Daoy (cell line): ENCODE data around the gene LDAH. TPM values are rescaled to one million over a fixed set of nuclear protein-coding genes. Genes with fewer than 3 reads are reported as not detected.
A peak's percentile ranks its signal among the peaks of the same experiment; 100 is the strongest.

Source experiments
- DNase-seq: peaks from one replicate; pipeline ENCODE4 v3.0.0-alpha.2; 2015; ENCODE audit warnings: low read depth
- total RNA-seq: library from RNA; depleted of rRNA; stranded (reverse); fragments of >200 nt; shearing (Covaris generic); gene quantifications from 2 replicates; pipeline ENCODE4 v1.2.3, GENCODE V29; 2014

The LDAH gene
- total RNA-seq, 1 experiment from 2014 or later: 24.5 TPM

DNA sequence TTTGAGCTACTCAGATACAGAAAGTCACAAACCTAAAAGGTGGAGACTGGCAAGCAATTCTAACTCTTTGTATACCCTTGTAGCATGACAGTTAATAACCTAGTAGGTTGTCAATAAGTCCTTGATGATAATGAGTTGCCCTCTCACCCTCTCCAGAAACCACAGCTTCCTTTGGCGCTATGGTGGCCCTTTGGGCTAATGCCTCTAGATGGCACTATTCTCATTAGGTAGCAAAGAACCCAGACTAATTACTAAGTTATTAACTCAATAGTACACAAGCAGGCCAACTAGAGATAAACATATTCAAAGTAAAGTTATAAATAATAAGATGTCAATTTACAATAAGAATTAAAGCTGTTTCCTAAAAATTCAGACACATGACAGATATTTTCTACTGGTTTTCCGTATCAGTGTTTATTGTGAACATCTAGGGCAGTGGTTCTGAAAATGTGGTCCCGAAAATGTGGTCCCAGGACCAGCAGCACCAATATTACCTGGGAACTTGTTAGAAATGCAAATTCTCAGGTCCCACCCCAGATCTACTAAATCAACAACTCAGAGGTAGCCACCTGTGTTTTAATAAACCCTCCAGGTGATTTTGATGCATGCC lies 41.1 kb downstream of the LDAH start:
- DNase-seq: peak; percentile 27

DNA sequence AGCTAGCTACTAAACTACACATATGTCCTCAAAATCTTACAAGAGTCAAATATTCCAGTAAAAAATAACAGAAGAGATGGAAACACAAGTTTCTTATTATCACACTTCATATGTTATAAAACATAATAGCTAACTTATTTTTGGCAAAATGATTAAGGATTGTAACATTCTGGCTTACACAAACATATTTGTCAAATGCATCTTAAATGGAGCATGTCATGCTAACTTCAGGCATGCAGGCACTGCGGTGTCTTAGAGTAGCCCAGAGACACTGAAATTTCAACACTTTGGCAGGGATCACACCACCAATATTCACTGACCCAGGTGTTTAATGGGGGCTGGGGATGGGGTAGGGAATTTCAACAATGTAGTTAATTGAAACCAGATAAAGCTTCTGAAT lies 51.6 kb downstream of the LDAH start:
- no peak for DNase-seq

DNA sequence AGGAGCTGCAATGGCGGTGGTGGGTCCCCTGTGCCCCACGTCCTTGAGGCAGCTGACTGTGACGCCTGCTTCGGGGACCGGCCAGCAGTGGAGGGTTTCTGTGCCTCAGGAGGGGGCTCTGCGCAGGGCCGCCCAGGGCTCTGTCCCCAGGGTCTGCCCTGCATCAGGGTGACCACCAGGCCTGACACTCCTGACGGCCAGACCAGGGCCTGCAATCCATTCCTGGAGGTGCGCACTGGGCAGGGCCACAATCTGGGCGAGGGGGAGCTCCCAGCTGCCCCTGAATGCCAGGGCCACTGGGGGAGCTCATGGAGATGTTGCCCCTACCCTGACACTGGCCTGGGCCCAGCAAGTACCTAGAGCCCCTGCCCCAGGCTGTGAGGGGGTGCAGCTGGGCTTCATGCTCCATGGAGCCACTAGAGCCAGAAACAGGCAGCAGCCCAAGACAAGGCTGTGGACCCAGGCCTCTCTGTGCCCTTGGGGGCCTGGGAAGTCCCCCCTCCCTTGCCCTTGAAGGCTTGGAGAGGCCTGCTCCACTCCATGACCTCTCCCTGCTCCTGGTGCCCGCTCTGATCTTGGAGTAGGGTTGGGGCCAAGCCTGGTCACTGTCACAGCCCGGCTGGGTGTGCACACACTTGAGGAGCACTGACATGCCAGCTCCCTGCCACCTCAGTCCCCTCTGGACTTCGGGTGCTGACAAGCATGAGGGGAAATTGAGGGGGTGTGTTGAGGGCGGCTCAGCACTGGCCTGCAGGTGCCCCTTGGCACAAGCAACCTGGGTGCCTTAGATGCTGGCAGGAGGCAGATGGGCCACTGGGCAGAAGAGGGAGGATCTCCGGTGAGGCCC lies 55.9 kb downstream of the LDAH start:
- no peak for DNase-seq

DNA sequence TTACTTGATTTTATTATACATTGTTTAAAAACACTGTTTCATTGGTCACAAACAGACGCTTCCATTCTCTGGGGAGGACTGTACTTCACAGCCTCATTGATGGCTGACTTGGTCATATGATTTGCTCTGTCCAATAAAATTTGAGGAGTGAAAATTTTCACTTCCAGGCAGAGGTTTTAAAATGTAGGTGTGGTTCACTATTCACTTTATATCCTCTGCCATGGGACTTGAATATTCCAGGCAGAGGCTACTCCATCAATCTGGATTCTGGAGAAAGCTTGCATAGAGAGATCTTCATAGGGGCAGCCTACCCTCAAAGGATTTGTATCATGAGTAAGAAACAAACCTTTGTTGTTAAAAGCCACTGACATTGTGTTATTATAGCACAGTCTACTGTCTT lies 56.7 kb downstream of the LDAH start:
- no peak for DNase-seq

DNA sequence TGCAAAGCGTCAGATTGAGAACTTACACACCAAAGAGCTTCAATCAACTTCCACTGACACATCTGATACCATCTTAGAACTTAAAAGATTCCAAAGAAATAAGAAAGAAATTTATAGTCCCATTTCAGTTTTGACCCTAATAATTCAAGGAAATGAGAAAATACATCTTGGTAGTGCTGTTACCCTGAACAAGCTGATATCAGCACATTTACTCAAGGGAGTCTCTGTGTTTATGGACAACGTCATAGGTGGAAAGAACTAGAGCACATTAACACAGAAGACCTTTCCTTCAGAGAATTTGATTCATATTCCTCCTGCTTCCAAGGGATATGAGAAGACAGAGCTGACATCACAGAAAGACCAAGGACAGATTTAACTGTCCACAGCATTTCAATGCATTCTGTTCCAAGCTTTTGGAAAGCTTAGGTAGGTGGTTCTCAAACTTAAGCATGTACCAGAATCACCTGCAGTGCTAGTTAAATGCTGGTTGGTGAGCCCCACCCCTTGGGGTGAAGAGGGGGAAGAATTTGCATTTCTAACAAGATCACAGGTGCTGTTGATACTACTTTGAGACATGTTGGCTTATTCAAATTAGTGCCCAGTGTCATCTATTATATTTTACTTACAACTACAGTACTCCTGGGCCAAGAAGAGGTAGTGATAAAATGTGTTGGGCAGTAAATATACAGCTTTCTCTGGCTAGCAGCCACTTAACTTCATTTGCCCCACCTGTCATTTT lies 59.8 kb downstream of the LDAH start:
- DNase-seq: no peak

DNA sequence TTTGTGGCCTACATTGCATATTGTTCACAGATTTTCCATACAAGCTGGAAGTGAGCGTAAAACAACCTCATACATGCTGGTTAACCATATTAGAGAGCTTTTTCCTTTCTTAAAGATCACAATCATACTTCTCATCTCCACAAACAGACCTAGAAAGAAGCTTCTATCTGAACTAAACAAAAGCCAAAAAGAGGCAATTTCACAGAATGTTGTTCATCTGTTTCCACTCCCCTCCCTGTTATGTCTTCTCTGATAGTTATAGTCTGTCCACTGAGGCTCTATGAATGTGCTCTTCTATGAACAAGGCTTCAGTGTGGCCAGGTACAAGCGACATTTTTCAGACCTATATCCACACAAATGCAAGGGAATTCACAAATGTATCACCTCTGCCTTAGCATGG lies 63.4 kb downstream of the LDAH start:
- DNase-seq: no peak

DNA sequence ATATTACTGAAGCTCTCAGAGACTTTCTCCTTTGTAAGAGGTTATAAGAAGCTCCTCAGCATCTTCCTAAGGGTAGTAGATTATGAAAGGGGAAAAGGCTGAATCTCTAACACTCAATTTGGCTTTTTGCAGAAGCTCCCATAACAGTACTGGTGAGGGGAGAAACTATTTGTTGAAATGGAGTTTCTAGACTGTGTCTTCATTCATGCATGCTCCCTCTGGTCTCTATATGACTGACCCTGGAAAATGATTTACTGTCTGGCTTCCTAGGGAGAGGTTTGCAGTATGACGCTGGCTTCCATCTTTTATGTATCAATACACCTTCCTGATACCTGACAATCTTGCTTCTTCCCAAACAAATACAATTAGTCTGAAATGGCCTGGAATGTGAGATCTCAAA lies 63.9 kb downstream of the LDAH start:
- no peak for DNase-seq

DNA sequence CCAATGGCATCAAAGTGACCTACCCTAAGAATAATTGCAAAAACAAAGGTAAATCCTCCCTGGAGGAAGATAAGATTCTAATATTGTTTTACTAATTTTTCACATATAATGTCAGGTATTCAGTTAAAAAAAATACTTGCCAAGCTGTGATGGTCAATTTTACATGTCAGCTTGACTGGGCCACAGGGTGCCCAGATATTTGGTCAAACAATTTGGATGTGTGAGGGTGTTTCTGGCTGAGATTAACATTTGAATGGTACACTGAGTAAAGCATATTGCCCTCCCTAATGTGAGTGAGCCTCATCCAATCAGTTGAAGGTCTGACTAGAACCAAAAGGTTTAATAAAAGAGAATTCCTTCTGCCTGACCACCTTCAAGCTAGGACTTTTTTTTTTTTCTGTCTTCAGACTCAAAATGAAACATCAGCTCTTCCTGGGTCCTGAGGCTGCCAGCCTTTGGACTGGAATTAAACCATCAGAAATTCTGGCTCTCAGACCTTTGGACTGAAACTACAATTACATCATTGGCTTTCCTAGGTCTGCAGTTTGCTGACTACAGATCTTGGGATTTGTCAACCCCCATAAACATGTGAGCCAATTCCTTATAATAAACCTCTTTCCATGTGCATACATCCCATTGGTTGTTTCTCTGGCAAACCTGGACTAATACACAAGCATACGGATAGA lies 65.4 kb downstream of the LDAH start:
- DNase-seq: no peak

DNA sequence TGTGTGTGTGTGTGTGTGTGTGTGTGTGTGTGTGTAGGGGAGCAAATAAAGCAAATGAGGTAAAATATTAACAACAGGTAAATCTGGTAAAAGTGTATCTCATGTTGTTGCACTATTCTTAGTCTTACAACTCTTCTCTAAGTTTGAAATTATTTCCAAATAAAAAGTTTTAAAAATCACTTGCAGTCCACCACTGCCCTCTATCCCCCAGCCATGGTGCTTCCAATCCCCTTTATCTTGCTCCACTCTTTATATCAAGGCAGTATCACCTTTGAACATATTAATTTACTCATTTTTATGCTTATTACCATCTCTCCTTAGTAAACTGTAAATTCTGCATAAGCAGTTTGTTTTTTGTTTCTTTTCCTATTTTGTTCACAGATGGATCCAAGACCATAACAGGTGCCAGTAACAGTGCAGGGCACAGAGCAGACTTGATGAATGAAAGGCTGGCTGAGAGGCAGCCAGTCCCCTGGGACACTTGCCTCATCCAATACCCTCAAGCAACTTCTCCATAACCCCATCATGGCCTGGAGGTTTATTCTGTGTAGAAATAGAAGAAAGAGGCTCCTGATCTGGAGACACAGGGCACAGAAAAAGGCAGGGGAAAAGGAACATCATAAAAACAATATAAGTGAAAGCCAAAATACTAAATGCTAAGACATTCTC lies 67.6 kb downstream of the LDAH start:
- DNase-seq: no peak

DNA sequence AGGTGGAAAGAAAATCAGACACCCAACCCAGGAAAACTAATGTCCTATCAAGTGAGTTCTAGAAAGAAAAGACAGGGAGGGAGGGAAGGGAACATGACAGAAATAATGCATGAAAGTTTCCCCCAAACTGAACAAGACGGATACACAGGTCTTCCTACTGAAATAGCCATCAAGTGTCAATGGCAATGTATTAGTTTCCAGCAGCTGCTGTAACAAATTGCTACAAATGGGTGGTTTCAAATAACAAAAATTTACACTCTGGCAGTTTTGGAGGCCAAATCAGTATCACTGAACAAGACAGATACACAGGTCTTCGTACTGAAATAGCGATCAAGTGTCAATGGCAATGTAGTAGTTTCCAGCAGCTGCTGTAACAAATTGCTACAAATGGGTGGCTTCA lies 70.6 kb downstream of the LDAH start:
- no peak for DNase-seq

DNA sequence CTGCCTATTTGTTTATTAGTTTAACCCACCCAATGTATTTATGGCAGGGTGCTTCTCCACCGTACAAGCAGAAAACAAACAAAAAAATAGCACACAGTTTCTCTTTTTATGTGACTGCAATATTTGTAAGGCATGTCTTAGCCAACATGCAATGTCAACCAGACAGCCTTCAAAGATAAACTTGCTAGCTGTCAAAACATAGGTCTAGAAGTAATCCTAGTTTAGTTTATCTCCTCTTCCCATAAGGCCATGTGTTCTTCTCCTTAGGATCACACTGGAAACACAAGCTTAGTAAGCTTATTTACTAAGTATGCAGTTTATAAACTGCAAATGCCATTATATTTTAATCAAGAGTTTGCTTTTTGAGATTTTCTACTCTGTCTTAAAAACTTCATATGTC lies 75.6 kb downstream of the LDAH start:
- DNase-seq: no peak

DNA sequence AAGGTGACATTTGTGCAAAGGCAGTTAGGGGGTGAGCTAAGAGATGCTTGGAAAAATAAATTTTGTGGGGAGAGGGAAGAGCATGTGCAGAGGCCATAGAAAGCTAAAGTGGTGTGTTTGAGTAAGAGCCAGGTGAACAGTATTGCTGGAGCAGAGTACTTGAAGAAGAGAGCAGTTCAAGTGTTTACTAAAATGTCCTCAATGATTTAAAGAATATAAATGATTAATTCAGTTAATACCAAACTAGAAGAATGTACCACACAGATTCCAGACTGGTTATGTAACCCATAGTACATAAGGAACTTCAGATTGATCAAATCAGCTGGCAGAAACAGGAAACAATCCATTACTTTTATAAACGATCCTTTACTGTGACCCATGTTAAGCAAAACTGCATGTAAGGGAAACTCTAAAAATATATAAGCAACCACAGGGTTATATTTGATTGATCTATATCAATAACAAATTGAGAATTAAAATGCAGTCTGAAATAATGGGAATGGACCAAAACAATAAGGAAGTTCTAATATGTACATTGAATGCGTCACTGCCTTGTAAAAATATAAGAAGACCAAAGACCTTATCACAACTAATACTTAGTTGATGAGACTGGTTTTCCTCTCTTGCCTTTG lies 76.9 kb downstream of the LDAH start:
- DNase-seq: no peak

DNA sequence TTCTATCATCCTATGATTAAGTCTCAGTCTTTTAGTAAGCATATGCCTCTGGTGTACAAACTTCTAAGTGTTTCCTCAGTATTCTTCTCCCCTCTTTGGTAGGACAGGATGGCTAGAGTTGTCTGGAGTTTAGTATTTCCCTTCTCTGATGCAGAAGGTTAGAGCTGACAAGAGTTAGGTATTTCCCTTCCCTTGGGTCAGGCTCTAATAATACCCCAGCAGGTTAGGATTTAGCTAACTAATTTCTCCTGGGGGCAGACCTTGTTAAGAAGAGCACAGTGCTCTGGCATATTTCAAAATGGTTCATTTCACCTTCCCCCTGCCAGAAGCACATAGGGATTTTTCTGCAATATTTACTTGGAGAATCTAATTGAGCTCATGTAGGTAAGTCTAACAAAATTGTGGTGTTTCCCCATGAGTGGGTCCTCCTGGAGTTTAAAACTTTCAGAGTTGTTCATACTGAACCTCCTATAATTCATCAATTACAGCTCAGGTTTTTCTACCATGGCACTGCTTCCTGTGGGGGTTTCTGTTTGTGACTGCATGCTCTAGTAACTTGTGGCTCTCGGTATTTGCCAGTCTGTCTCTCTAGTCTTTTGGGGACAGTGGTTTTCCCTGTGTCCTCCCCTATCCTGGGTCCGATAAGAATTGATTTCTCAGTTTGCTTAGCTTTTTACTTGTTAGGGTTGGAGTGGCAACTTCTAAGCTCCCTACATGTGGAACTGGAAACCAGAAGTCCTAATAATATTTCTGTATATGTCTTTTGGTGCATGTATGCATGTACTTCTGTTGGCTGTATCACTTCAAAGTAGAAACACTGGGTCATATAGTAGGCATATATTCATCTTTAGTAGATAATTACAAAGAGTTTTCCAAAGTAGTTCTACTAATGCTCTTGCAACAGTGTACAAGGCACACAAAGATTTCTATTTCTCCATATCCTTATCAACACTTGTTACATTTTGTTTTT lies 78.2 kb downstream of the LDAH start:
- DNase-seq: no peak

DNA sequence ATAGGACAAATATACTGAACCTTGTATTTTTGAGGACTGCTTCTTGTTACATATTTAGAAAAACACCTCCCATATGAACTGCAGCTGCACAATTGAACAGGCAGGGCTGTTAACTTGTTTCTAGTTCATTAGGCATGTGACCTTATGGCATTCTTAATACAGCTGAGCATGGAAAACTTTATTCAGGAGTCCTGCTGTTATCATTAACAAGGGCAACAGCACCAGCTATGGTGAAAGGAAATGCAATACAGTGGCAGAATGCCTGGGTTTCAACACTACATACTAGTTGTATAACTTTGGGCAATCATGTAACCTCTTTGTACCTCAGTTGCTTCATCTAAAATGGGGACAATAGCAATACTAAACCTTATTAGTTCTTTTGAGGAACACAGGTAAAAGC lies 84.1 kb downstream of the LDAH start:
- DNase-seq: no peak

DNA sequence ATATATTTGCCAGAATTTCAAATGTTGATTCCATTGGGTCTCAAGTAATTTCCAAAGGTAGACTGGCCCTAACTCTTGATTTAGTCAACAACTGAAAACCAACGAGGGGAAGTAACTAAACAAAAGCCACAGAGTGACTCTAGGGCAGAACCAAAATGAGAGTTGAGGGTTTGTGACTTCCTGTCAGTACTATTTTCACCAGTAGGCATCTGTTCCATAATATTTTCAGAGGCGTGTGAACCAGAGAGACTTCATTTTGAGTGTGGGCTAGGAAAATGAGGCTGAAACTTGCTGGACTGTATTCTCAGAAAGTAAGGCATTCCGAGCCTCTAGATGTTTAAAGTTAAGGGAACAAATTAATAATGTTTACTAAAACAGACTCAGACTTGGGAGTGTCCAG lies 85.4 kb downstream of the LDAH start:
- DNase-seq: no peak

DNA sequence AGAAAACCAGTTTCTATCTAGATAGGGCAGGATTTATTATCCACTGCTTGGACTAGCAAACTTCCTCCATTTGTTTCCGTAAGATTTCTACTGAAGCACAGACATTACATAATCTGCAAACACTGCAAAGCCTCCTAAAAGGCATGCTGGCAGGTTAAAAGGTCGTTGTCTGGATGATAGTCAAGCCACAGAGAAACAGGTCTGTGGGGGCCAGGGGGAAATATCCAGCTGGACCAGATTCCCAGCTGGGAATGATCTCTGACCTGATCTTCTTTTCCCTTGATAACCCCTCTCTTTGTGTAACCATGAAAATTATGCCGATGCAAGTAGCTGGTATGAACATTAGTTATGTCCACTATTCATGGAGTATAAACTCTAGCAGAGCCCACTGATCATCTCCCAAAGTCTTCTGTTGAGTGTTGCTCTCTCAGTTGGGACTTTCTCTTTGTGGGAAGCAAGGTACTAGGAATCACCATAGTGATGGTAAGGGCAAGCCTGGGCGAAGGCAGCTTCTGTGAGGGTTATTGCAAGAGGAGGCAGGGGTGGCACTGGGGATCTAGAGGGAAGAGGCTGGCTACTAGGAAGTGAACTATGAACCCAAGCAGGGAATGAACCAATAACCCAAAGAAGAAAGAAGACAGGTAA lies 94.7 kb downstream of the LDAH start:
- no peak for DNase-seq

DNA sequence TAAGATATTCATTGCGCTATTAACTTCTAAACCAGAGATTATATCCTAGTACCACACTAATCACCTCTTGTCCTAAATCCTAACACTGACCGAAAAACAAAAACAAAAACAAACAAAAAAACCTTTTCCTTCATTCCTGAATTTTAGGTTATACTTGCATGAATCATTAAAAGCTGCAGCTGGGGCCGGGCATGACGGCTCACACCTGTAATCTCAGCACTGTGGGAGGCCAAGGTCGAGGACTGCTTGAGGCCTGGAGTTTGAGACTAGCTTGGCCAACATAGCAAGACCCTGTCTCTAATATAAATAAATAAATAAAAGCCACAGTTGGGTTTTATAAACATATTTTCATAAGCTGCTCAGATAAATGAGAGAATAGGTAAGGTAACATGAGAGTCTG lies 96.0 kb downstream of the LDAH start:
- DNase-seq: no peak

DNA sequence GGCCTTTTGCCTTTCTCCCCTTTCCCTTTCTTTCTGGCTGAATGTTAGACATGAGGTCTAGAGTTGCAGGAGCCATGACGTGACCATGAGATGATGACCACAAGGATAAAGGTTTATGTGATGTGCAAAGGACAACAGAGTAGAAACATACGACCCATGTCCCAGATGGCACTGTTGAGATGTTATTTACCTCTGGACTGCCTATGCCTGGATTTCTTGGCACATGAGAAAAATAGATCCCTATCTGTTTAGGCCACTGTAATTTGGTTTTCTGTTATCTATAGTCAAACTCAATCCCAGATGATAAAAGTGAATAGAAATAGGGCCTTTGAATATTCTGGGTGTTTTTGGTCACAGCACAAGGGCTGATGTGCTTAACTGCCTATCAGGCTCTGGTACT lies 97.1 kb downstream of the LDAH start:
- DNase-seq: no peak

DNA sequence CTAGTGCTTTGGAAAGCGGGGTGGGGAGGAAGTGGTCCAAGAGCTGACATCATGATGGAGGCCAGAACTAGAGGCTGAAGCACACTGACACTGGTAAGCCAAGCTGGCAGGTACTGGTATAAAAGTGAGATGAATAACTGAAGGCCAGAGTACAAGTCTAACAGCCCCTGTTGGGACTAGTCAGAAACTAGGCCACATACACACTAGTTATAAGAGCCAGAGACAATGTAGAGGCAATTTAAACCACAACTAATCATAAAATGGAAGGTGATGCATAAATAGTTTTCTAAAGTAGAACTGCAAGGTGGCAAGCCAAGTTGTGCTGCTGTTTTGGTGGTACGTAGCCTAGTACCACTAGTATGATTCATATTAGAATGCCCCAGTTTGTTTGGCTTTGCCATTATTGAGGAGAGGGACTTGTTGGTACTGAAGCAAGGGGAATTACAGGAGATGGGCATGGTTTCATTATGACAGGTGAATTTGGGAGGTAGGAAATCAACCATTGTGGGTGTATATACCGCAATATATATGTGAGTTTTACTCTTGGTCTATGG lies 98.3 kb downstream of the LDAH start:
- no peak for DNase-seq
